HL-60/S4 treated with retinoic acid at 250 ng/mL for 4 days and 3 days (cell line): Measurements from ENCODE around the gene MRPL20.
"Not testable (repeated sequence)": the region's sequence is repeated elsewhere in the genome, so short reads cannot be mapped to it uniquely, and the experiment has no call there.

Experiments used
- in situ Hi-C: fragments of 300-500 bp; cut with MboI; formaldehyde crosslinking; loops from 2 replicates; pipeline ENCODE4 v1.7.0; 2022; ENCODE audit warnings: low sequenced_read_pairs

MRPL20 gene

GRCh38 chr1:1427106-1427819, 20.2 kb upstream of the MRPL20 start:
- in situ Hi-C loops = no loop called here

DNA sequence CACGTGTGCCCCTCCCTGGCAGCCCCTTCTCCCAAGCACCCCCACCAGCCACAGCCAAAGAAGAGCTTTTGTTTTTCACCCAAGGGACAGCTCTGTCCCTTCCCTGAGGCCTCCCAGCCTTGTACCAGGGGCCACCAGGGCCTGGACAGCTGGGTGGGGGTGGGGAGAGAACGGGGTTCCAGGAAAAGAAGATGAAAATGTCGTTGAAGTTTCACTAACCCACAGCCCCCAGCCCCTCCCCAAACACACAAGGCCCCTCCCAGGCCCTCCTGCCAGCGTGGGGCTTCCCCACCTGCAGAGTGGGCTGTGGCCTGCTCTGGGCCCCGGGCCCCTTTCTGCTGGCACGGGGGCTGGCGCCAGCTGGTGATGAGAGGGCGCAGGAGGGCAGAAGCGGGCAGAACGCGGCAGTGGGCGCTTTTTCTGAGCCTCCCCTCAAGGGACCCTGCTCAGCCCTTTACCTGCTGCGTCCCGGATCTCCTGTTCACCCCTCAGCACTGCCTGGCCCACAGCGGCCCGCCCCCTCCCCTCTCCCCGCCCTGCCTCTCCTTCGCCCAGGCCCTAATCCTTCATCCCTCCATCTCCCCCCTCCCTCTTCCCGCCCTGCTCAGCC, 19.5 kb upstream of the MRPL20 start:
- in situ Hi-C loops = no loop called here

- in situ Hi-C loops = no loop called here
These were observed 18.8 kb upstream of the MRPL20 start for GRCh38 chr1:1425753-1426495.

DNA sequence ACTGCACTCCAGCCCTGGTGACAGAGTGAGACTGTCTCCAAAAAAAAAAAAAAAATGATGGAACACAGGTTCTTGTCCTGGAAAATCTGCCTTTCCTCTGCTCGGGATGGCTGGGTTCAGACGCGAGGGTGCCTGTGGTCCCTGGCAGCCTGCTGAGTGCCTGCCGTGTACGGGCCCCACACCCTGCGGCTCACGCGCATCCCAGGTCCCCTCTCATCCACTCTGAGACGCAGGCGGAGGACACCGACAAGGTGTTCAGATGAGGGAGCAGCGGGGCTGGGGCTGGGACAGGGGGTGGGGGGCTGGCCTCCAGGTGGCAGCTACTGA, 18.3 kb upstream of the MRPL20 start:
- in situ Hi-C loops = no loop called here

GRCh38 chr1:1424707-1425106, 17.6 kb upstream of the MRPL20 start:
- in situ Hi-C loops = no loop called here

GRCh38 chr1:1423245-1423597, 16.1 kb upstream of the MRPL20 start:
- in situ Hi-C loops = no loop called here

GRCh38 chr1:1422465-1423244, 15.6 kb upstream of the MRPL20 start:
- in situ Hi-C loops = no loop called here

DNA sequence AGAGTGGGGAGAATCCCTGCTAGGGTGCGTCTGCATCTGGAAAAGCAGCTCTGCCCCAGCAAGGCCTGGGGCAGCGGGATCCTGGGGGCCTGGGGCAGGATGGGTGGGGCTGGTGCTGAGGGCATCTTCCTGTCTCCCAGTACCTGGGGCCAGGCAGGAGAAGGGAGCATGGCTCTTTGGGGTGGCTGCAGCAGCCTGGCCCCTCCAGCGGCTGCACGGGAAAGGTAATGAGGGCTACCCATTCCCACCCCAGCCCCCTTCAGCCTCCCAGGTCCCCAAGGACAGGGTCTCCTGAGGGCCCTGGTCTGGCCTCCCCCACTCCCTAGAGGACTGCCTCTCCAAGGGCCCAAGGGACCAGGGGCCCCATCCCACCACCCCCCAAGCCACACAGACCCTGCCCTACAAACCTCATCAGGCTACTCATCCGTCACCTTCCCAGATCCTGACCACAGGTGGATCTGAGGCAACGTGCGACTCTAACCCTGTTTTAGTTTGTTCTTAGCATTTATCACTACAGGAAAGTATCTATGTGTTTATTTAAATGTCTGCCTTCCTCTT, 14.9 kb upstream of the MRPL20 start:
- in situ Hi-C loops = no loop called here

DNA sequence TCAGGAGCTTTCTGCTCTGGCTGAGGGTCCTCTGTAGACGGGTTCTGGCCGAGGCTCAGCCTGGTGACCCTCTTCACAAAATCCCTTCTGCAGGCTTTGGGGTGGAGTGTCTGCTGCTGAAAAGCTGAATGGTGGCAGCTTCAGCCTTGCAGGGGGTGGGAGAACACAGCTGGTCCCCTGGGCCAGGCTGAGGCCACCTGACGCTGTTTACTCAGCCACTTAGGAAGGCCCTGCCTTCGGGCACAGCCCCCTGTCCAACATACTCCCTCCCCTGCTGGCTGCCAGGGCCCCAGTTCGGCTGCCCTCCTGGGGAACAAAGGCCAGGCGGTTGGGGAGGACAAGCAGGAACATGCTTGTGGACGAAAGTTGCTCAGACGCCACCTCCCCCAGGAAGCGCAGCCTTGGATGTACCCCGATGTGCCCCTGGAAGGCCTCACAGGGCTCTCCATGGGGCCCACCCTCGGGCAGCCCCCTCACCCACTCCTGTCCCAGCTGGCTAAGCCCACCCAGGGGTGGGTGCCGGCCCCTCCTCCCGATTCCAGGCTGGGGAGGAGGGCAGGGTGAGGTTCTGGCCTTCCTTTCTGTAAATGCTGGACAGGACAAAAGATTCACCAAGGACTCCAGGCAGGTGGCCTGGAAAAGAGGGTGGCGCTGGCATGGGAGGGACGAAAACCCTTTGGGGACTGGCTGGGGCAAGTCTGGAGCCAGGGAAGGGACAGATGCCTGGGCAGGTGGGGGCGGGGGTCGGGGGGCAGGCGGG, 14.2 kb upstream of the MRPL20 start, which contains the start of gene ANKRD65:
TSS of gene ANKRD65 (minus strand) at position 130 of the 760 bp plus-strand sequence. CDS start 271 bp downstream, outside the sequence.
- in situ Hi-C loops = no loop called here

DNA sequence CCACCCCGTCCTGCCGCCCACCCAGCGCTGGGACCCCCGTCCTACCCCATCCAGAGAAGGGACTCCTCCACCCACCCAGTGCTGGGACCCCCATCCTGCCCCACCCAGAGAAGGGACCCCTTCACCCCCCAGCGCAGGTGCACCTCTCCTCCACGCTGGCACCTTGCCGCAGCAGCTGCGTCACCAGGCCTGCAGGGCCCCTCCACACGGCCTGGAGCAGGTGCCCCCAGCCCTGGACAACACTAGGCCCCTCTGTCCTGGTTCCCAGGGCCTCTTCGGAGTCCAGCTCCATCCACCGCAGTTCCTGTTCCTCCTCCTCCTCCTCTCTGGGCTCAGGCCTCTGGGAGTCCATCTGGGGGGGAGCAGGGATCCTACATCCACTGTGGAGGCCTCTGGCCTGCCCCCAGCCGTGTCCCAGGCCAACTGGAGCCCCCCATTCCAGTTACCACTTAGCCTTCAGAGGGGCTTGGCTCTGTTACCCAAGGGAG, 13.6 kb upstream of the MRPL20 start:
- in situ Hi-C loops = no loop called here

DNA sequence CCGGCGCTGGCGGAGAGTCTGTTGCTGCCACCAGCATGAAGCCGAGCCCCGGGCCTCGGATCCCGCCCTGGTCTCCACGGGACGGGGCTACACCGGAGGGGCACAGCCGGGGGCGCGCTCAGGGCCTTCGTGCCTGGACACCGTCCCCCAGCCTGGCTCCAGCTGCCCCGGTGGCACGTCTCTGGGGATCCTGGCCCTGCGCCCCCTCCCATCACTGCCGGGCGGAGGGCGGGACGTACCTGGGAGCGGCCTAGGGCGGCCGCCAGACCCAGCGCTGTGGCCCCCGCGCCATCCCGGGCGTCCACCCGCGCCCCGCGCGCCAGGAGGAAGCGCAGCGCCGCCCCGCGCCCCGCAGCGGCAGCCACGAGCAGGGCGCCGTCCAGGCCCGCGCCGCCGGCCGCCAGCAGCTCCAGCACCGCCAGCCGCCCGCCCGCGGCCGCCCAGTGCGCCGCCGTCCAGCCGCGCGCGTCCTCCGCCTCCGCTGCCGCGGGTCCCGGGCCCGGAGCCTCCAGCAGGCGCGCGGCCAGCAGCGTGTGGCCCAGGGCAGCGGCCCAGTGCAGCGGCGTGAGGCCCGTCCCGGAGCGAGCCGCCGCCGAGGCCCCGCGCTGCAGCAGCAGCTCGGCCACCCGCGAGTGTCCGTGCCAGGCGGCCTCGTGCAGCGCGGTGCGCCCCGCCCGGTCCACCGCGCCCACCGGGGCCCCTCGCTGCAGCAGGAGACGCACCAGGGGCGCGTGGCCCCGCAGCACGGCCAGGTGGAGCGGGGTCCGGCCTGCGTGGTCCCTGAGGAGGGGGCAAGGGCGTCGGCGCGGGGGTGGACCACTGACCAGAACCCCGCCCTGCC, 12.9 kb upstream of the MRPL20 start:
- in situ Hi-C loops = no loop called here

DNA sequence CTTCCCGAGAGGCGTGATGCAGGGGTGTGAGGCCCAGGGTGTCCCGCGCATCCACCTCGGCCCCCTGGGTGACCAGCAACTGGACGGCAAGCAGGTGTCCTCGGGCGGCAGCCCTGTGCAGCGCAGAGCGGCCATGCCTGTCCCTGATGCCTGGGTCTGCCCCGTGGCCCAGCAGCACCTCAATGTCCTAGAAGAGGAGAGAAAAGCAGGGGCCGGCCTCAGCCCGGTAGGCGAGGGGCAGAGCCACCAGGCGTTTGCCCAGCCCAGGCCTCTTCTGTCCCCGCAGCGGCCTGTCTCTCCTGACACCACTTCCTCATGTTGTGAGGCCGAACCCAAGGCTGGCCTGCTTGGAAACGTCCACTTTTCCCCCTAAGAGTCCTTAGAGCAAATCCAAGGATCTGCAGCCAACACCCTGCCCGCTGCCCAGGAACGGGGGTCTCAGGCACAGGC, 12.3 kb upstream of the MRPL20 start:
- in situ Hi-C loops = no loop called here

DNA sequence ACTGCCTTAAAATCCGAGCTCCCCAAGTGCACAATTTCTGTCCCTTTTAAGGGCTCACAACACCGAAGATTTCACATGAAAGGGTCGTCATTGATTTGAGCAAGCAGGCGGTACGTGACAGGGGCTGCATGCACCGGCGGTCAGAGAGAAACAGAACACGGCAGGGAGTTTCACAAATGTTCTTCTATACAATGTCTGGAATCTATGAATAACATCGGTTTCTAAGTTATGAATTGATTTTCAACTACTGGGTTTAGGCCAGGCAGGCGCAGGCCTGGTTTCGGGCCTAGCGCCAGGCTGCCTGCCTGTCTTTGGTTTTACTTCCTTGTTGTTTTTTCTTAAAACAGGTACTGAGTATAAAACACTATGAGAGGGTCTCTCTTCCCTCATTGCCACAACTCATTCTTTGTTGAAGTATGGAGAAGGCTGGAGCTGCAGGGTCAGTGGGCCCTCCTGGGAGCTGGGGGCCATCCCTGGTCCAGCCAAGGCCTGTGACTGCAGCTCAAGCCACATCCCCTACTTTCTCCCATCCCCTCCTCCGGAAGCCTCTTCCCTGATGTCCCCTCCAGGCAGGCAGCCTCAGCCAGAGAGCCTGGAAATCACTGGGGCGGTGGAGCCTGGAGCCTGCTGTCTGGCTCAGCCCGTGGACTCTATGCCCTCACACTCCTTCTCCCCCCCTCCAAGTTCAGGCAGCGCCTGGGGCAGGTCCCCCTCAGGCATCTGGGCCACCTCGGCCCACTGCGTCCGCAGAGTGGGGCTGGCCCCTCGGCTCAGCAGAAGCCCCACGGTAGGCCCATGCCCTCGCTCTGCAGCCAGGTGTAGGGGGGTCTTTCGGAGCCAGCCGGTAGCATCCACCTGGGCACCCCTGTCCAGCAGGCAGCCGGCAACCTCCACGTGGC, 11.6 kb upstream of the MRPL20 start:
- in situ Hi-C loops = no loop called here

GRCh38 chr1:1417825-1418463, 10.9 kb upstream of the MRPL20 start:
- in situ Hi-C loops = not testable (repeated sequence)

DNA sequence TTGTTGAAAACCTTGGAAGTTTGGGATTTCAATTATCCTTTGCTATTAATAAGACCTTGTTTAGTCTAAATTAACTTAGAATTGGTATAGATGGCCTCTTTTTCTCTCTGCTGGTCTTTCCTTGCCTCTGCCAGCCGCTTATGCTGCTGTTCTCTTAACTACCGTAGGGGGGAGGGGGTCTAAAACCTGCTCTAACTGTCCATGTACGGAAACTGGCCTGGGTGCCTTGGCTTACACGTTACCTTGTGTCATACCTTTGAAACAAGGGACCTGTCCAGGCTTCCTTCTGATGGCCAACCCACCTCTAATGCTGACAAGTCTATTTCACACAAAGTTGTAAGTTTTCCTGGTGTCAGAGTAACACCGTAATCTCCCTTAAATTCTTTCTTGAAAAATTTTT, 10.3 kb upstream of the MRPL20 start:
- in situ Hi-C loops = not testable (repeated sequence)

GRCh38 chr1:1415751-1416150, 8.7 kb upstream of the MRPL20 start:
- in situ Hi-C loops = no loop called here

GRCh38 chr1:1412311-1412902, 5.3 kb upstream of the MRPL20 start:
- in situ Hi-C loops = not testable (repeated sequence)
